NCI-H345 treated with DMSO at 0.1 percent for 48 hours (cell line): ENCODE measurements around the gene PODXL.
"Not testable (repeated sequence)": the region's sequence is repeated elsewhere in the genome, so short reads cannot be mapped to it uniquely, and the experiment has no call there.

ENCODE experiments used
- DNase-seq: peaks from one replicate; lab custom pipeline; 2025; ENCODE audit not compliant: unreplicated experiment; lab: John Stamatoyannopoulos, UW

PODXL gene

GRCh38 chr7:131538813-131539179 is 17.6 kb downstream of the PODXL start:
- DNase-seq: no peak

DNA sequence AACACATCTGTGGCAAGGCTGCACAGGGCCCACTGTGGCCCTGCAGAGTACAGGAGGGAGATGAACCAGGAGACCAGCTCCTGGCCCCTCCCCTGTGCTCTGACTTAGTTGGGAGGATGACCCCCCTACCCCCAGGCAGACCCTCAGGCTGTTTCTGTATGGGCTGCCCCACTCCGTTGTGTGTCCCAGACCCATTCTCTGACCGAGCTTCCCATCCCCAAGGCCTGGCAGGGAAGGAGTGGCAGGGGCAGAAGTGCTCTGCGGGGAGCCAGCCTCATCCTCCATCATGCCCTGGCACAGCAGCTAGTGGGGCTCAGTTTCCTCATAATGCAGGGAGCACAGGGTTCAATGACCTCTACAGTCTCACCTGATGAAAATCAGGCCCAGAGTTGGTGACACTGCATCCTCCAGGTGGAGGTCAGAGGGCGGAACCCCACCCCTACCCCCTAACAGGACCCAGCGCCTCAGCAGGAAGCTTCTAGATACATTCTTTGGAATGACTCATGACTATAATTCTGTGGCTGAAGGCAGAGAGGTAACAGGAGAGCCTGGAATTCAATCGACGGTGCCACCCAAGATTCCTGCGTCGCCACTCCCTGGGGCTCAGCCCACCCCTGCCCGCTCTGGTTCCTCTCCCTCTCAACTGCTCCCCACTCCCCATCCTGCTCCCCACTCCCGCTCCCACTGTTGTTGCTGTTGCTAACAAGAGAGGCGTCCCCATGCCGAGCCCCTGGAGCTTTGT is 18.2 kb downstream of the PODXL start:
- DNase-seq: no peak

DNA sequence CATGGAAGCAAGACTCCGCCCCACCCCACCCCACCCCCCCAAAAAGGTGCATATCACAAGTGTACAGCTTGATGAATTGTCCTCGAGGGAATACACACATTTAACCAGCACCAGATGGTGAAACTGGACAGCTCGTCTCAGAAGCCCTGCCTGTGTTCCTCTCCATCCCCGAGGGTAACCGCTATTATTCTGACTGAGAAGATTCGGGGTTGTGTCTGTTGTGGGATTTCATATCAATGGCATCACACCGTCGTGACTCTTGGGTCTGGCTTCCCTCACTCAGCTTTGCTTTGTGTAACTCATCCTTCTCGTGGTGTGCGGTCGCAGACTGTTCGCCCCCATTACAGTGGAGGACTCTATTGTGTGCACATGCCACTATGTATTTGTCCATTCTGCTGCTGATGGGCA is 18.9 kb downstream of the PODXL start:
- DNase-seq: no peak

GRCh38 chr7:131536361-131536849 is 20.0 kb downstream of the PODXL start:
- no peak for DNase-seq

GRCh38 chr7:131533566-131534561 is 22.6 kb downstream of the PODXL start:
- no peak for DNase-seq

- DNase-seq: no peak
Measured at GRCh38 chr7:131533151-131533559, 23.3 kb downstream of the PODXL start.

DNA sequence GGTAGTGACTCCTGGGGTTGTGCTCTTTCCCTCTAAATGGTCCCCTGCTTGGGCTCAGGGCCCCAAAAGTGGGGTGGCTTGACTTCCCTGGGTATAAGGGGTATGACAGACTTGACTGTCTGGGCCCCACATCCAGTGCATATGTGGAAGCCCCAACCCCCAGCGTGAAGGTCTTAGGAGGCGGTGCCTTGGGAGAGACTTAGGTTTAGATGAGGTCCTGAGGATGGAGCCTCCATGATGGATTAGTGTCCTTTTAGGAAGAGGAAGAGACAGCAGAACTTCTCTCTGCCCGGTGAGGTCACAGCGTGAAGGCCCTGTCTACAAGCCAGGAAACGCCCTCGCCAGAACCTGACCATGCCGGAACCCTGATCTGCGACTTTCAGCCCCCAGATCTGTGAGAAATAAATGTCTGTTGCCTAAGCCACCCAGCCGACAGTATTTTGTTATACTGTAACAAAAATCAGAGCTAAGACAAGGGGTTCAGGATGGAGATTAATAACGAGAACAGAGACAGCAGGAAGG is 23.8 kb downstream of the PODXL start:
- no peak for DNase-seq

GRCh38 chr7:131530137-131530536 is 26.3 kb downstream of the PODXL start:
- no peak for DNase-seq

DNA sequence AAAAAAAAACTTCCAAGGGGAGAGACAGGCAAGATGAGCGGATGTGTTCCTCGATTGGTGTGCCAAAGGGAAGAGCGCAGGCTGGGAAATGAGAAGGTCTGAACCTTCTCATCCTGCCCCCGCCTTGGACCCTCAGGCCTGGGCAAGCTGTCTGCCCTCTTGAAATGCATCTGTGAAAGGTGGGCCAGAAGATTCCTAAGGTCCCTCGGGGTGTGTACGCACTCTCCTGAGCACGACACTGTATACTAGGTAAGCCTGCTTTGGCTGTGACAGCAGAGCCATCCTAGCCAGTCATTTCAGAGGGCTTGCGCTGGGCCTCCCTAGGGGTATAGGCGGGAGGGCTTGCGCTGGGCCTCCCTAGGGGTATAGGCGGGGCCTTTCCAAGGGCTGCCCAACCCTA is 26.8 kb downstream of the PODXL start:
- DNase-seq: no peak

- no peak for DNase-seq
Measured at GRCh38 chr7:131529179-131529578, 27.2 kb downstream of the PODXL start.

GRCh38 chr7:131527456-131527855 is 29.0 kb downstream of the PODXL start:
- DNase-seq: no peak

- DNase-seq: no peak
Measured at GRCh38 chr7:131525820-131526219, 30.6 kb downstream of the PODXL start.

DNA sequence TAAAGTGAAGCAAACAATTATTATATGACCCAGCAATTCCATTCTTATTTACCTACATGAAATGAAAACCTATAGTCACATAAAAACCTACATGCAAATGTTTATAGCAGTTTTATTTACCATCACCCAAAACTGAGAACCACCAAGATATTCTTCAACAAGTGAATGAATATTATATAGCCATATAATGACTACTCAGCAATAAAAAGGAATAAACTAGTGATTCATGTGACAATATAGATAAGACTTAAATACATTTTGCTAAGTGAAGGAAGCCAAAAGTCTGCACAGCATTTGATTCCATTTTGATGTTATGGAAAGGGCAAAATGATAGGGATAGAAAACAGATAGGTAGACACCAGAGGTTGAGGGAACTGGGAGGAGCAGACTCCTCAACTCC is 31.7 kb downstream of the PODXL start:
- no peak for DNase-seq

DNA sequence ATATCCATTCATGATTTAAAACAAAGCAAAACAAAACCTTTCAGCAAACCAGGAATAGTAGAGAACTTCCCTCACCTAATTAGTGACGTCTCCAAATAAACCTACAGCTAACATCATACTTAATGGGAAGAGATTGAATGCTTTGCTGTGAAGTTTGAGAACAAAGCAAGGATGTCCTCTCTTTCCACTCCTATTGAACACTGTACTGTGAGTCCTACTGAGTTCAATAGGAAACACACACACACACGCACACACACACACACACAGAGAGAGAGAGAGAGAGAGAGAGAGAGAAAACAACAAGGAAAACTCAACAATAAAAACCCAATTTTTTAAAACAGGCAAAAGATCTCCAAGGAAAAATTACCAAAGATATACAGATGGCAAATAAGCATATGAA is 32.3 kb downstream of the PODXL start:
- no peak for DNase-seq

GRCh38 chr7:131522325-131522930 is 34.0 kb downstream of the PODXL start:
- DNase-seq: no peak

- DNase-seq: no peak
Measured at GRCh38 chr7:131521651-131522163, 34.7 kb downstream of the PODXL start.

DNA sequence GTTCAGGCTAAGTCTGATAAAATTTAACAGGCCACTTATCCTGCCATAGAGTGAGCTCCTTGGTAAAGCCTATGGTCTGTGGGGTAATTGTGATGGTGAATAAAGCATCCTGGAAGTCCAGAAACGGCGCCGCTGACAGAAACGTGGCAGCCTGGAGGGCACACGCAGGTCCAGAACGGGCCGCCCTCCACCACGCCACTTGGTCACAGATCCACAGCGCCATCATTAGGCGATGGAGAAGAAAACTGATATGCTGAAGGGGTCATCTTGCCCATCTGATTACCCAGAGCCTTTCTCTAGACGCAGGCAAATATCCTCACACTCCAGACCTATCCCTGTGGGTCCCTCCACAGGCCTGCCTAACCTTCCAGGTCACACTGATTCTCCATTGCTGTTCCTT is 37.8 kb downstream of the PODXL start:
- DNase-seq: no peak

GRCh38 chr7:131517218-131517923 is 39.1 kb downstream of the PODXL start:
- DNase-seq: no peak

DNA sequence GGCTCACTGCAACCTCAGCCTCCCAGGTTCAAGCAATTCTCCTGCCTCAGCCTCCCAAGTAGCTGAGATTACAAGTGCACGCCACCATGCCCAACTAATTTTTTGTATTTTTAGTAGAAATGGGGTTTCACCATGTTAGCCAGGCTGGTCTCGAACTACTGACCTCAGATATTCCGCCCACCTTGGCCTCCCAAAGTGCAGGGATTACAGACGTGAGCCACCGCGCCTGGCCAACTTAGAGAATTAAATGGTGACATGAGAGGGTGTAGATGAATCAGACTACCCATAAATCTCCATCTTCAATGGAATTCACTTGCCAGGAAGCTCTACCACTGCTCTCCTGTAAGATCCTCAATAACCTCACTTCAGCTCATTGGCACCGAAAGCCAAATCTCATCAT is 41.0 kb downstream of the PODXL start:
- not testable (repeated sequence) for DNase-seq

DNA sequence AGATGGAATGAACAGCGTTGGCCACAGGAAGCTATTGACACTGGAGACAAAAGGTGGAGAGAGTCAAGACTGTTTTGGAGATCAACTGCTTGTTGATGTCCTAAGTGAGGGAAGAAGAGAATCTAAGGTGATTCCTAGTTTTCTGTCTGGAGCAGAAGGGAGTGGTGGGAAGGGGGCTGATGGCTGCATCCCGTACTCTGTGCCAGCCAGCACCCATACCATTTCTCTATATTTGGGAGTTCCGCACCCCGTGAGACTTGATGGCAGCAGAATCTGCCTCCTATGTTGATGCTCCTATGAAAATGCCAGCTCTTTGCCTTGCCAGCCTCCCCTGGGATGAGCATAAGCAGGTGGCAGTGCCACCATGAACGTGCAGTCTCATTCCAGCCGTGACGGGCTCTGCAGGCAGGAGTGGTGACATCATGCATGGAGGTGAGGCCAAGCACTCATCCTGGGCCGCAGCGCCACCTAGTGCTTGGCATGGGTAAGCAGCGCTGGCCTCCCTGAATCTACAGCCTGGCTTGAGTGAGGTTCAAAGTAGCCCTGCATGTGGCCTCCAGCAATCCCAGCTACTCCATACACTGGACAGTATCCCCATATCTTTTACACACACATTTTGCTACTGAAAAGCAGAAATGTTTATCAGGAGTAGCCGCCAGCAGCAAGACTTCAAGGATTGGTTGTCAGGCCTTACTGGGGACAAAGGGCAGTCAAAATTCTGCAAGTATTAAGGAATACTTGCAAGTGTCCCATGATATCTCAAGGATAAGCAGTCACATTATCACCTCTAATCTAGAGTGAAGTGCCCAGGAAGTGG is 43.0 kb downstream of the PODXL start:
- DNase-seq: peak; percentile 87
